SK-N-SH (cell line): ENCODE measurements around the gene LIN7A.

Experiments used
- JUND ChIP-seq: IDR thresholded peaks from 2 replicates; pipeline ENCODE4 v1.4.0; 2012
- SIN3A ChIP-seq: IDR thresholded peaks from 2 replicates; pipeline ENCODE4 v1.6.1; 2012; ENCODE audit warnings: low read depth, mild to moderate bottlenecking, low read length, moderate library complexity, borderline replicate concordance

GRCh38 chr12:80838708-80839107, 99.0 kb downstream of the LIN7A start:
- no peak for TF ChIP-seq SIN3A
- no peak for TF ChIP-seq JUND
